ENCODE results near the gene EGR1. TPM values are rescaled to one million over a fixed set of nuclear protein-coding genes. Genes with fewer than 3 reads are reported as not detected.

EGR1 gene
- total RNA-seq, 4 donors from 2014 or later = 12.0 to 37.3 (median 15.6) TPM

DNA sequence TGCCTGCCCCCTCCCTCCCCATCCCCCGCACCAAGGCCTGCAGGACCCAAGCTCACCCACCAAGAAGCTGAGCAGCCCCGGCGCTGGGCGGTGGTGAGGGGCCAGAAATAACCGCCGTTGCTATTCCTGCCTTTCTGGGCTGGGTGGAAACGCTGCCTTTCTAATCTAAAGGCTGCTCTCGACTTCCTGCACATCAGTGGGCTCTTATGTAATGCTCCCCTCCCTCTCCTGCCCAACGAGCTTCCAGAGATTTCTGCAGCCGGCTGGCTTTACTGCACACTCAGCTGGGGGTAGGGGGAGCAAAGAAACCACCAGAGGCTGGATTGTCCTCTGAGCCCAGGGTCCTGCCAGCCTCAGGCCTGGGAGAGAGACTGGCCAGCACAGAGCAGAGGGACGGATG, 6.9 kb upstream of the EGR1 start:
- Histone ChIP-seq H3K36me3 (no peaks in the 10 kb centered on the region), H3K27ac (peak overlapping the region in 1 of 4 donors; percentile 30), H3K27me3 (no peaks in the 10 kb centered on the region), H3K9me3 (no peaks in the 10 kb centered on the region), H3K4me3 (no peak overlapping the region), H3K4me1 (peaks cover 0 to 41% (median 7%) of the 10 kb centered on the region in 3 donors)
- ATAC-seq = no peak
- 20% methylated on average over 5 of the region's 11 CpGs; no CpG with 5 or more reads in 1 of the 2 donors for WGBS, 2 donors (ENCODE audit: low coverage in 1 of 2)
- TF ChIP-seq POLR2A (IDR thresholded peaks at IDR 0.05) (no peak), EP300 (IDR thresholded peaks at IDR 0.05) (no peak), POLR2AphosphoS5 (IDR thresholded peaks at IDR 0.05) (no peak), CTCF (IDR thresholded peaks at IDR 0.05) (no peak)

GRCh38 chr5:138458856-138459255, 6.4 kb upstream of the EGR1 start:
- no peak for ATAC-seq
- H3K9me3 ChIP-seq = no peaks in the 10 kb centered on the region
- TF ChIP-seq EP300 (IDR thresholded peaks at IDR 0.05) (no peak), POLR2A (IDR thresholded peaks at IDR 0.05) (no peak), CTCF (IDR thresholded peaks at IDR 0.05) (no peak), POLR2AphosphoS5 (IDR thresholded peaks at IDR 0.05) (no peak)
- H3K27me3 ChIP-seq = no peaks in the 10 kb centered on the region
- peaks cover 0 to 45% (median 7%) of the 10 kb centered on the region in 3 donors for H3K4me1 ChIP-seq
- H3K36me3 ChIP-seq = no peaks in the 10 kb centered on the region
- H3K27ac ChIP-seq = peak overlapping the region in 1 of 4 donors; percentile 30
- 0% methylated on average over 1 of the region's 9 CpGs; no CpG with 5 or more reads in 1 of the 2 donors for WGBS, 2 donors (ENCODE audit: low coverage in 1 of 2)
- no peak overlapping the region for H3K4me3 ChIP-seq

GRCh38 chr5:138459311-138459933, 5.9 kb upstream of the EGR1 start:
- TF ChIP-seq EP300 (IDR thresholded peaks at IDR 0.05) (no peak), POLR2AphosphoS5 (IDR thresholded peaks at IDR 0.05) (no peak), CTCF (IDR thresholded peaks at IDR 0.05) (no peak), POLR2A (IDR thresholded peaks at IDR 0.05) (no peak)
- no peak overlapping the region for H3K4me3 ChIP-seq
- ATAC-seq = no peak
- 74 to 92% methylated on average over 2 to 6 of the region's 11 CpGs for WGBS, 2 donors (ENCODE audit: low coverage in 1 of 2)
- H3K4me1 ChIP-seq = peaks cover 0 to 48% (median 7%) of the 10 kb centered on the region in 3 donors
- H3K27ac ChIP-seq = no peak overlapping the region
- H3K27me3 ChIP-seq = no peaks in the 10 kb centered on the region
- no peaks in the 10 kb centered on the region for H3K9me3 ChIP-seq
- no peaks in the 10 kb centered on the region for H3K36me3 ChIP-seq

- WGBS, 2 donors (ENCODE audit: low coverage in 1 of 2) = 83% methylated on average over 1 of the region's 4 CpGs; no CpG with 5 or more reads in 1 of the 2 donors
- Histone ChIP-seq H3K4me1 (peaks cover 0 to 48% (median 7%) of the 10 kb centered on the region in 3 donors), H3K27ac (no peak overlapping the region), H3K9me3 (no peaks in the 10 kb centered on the region), H3K27me3 (no peaks in the 10 kb centered on the region), H3K36me3 (no peaks in the 10 kb centered on the region), H3K4me3 (no peak overlapping the region)
- no peak for TF ChIP-seq POLR2A (IDR thresholded peaks at IDR 0.05)
- TF ChIP-seq EP300 (IDR thresholded peaks at IDR 0.05) = no peak
- TF ChIP-seq CTCF (IDR thresholded peaks at IDR 0.05) = no peak
- no peak for TF ChIP-seq POLR2AphosphoS5 (IDR thresholded peaks at IDR 0.05)
- ATAC-seq = no peak
Observed at GRCh38 chr5:138460032-138460693, 5.1 kb upstream of the EGR1 start.
